ENCODE results near the gene TNNT3.

The TNNT3 gene

DNA sequence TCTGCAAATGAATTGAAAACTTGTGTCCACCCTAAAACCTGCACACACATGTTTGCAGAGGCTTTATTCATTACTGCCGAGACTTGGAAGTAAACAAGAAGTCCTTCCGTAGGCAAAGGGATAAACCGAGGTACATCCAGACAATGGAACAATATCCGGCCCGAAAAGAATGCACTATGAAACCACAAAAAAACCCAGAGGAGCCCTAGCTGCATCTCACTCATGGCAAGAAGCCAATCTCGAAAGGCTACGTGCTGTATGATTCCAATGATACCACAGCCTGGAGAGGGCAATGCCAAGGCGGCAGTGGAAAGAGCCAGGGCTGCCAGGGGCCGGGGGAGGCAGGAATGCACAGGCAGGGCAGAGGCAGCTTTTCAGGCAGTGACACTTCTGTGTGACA is 24.5 kb downstream of the TNNT3 start:
- no peak for TF ChIP-seq SPI1 (IDR thresholded peaks at IDR 0.05; ENCODE audit: borderline replicate concordance, low read depth)
- TF ChIP-seq, protein P1, sequence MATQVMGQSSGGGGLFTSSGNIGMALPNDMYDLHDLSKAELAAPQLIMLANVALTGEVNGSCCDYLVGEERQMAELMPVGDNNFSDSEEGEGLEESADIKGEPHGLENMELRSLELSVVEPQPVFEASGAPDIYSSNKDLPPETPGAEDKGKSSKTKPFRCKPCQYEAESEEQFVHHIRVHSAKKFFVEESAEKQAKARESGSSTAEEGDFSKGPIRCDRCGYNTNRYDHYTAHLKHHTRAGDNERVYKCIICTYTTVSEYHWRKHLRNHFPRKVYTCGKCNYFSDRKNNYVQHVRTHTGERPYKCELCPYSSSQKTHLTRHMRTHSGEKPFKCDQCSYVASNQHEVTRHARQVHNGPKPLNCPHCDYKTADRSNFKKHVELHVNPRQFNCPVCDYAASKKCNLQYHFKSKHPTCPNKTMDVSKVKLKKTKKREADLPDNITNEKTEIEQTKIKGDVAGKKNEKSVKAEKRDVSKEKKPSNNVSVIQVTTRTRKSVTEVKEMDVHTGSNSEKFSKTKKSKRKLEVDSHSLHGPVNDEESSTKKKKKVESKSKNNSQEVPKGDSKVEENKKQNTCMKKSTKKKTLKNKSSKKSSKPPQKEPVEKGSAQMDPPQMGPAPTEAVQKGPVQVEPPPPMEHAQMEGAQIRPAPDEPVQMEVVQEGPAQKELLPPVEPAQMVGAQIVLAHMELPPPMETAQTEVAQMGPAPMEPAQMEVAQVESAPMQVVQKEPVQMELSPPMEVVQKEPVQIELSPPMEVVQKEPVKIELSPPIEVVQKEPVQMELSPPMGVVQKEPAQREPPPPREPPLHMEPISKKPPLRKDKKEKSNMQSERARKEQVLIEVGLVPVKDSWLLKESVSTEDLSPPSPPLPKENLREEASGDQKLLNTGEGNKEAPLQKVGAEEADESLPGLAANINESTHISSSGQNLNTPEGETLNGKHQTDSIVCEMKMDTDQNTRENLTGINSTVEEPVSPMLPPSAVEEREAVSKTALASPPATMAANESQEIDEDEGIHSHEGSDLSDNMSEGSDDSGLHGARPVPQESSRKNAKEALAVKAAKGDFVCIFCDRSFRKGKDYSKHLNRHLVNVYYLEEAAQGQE (IDR thresholded peaks at IDR 0.05; ENCODE audit: insufficient replicate concordance, low read depth) = no peak
- TF ChIP-seq, protein P2, sequence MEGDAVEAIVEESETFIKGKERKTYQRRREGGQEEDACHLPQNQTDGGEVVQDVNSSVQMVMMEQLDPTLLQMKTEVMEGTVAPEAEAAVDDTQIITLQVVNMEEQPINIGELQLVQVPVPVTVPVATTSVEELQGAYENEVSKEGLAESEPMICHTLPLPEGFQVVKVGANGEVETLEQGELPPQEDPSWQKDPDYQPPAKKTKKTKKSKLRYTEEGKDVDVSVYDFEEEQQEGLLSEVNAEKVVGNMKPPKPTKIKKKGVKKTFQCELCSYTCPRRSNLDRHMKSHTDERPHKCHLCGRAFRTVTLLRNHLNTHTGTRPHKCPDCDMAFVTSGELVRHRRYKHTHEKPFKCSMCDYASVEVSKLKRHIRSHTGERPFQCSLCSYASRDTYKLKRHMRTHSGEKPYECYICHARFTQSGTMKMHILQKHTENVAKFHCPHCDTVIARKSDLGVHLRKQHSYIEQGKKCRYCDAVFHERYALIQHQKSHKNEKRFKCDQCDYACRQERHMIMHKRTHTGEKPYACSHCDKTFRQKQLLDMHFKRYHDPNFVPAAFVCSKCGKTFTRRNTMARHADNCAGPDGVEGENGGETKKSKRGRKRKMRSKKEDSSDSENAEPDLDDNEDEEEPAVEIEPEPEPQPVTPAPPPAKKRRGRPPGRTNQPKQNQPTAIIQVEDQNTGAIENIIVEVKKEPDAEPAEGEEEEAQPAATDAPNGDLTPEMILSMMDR (IDR thresholded peaks at IDR 0.05; ENCODE audit: insufficient read depth, low read length) = no peak
- TF ChIP-seq GABPA (IDR thresholded peaks at IDR 0.05; ENCODE audit: low read depth) = no peak
- no peak for TF ChIP-seq POLR2AphosphoS5 (IDR thresholded peaks at IDR 0.05; ENCODE audit: low read depth)
- Histone ChIP-seq H3K27ac (replicated peaks) (no peak overlapping the region), H3K27me3 (ENCODE audit: insufficient read depth, poor library complexity, severe bottlenecking) (no peaks in the 10 kb centered on the region), H3K4me3 (replicated peaks; ENCODE audit: insufficient read depth, low read length) (no peak overlapping the region)
- no peak for DNase-seq (ENCODE audit: low read depth in 1 of 2, low spot score in 1 of 2)

DNA sequence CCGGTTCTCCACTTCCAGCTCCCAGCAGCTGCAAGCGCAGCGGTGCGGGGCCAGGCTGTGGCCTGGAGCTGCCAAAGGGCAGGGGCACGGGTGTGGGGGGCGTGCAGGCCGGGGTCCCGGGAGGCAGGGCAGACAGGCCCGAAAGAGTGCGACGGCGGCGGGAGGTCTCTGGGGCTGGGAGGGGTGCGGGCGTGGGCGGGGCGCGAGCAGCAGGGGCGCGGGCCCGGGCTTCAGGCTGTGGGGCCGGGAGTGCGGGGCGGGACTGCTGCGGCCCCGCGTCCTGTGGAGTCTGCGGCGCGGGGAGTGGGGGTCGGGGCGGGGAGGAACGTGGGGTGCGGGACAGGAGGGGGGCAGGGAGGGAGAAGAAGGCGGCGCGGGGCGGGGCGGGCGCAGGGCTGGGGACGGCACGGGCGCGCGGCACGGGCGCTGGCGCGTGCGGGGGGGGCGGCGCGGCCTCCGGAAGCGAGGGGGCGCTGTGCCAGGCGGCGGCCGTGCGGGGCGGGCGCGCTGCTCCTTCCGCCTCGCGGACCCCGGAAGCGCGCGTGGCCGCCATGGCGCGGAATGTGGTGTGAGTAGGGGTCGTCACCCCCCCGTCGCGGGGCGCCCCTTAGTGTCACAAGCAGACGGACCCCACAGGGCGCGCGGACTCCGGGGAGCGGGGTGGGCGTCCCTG is 27.4 kb downstream of the TNNT3 start, which contains the start of gene MRPL23:
Gene MRPL23 (plus strand): TSS at position 521 of the 673 bp plus-strand sequence. CDS start 31 bp downstream, at position 552.
- H3K27ac ChIP-seq (replicated peaks) = no peak within 1 kb of the TSS
- H3K4me3 ChIP-seq (replicated peaks; ENCODE audit: insufficient read depth, low read length) = no peak within 1 kb of the TSS
- DNase-seq (ENCODE audit: low read depth in 1 of 2, low spot score in 1 of 2) = peak in 1 of 2 experiments; percentile 0
- TF ChIP-seq SPI1 (IDR thresholded peaks at IDR 0.05; ENCODE audit: borderline replicate concordance, low read depth) (no peak), GABPA (IDR thresholded peaks at IDR 0.05; ENCODE audit: low read depth) (no peak), POLR2AphosphoS5 (IDR thresholded peaks at IDR 0.05; ENCODE audit: low read depth) (no peak)
- TF ChIP-seq, protein P2 (IDR thresholded peaks at IDR 0.05; ENCODE audit: insufficient read depth, low read length) = no peak
- TF ChIP-seq, protein P1 (IDR thresholded peaks at IDR 0.05; ENCODE audit: insufficient replicate concordance, low read depth) = no peak
- H3K27me3 ChIP-seq (ENCODE audit: insufficient read depth, poor library complexity, severe bottlenecking) = no peaks in the 10 kb centered on the region

DNA sequence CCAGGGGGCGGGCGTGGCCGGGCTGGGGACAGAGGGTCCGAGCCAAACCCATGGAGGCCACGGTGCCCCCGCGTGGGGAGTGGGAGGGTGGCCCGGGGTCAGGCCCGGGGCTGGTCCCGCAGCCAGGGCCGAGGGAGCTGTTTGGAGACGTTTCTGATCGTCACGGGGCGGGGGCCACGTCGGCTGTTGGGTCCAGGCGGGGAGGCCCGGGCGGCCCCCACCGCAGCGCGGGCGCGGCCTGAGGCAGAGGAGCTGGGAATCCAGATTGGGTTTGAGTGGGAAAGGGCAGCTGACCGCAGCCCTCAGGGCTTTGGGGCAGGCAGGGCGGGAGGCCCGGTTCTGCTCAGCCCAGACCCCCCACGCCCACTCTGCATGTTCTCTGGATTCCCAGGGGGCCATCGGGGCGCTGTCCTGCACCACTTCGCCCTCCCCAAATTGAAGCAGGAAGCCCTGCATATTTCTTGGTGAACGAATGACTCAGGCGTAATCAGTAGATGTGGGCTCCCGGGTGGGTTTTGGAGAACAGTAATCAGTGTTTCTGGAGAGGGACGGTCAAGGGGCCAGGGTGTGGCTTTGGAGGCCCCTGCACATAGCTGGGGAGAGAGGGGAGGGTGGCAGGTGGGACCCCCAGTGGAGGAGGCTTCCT is 28.2 kb downstream of the TNNT3 start:
- Histone ChIP-seq H3K27ac (replicated peaks) (no peak overlapping the region), H3K27me3 (ENCODE audit: insufficient read depth, poor library complexity, severe bottlenecking) (no peaks in the 10 kb centered on the region), H3K4me3 (replicated peaks; ENCODE audit: insufficient read depth, low read length) (no peak overlapping the region)
- TF ChIP-seq GABPA (IDR thresholded peaks at IDR 0.05; ENCODE audit: low read depth) (no peak), SPI1 (IDR thresholded peaks at IDR 0.05; ENCODE audit: borderline replicate concordance, low read depth) (no peak), POLR2AphosphoS5 (IDR thresholded peaks at IDR 0.05; ENCODE audit: low read depth) (no peak)
- TF ChIP-seq, protein P1 (IDR thresholded peaks at IDR 0.05; ENCODE audit: insufficient replicate concordance, low read depth) = no peak
- TF ChIP-seq, protein P2 (IDR thresholded peaks at IDR 0.05; ENCODE audit: insufficient read depth, low read length) = no peak
- DNase-seq (ENCODE audit: low read depth in 1 of 2, low spot score in 1 of 2) = no peak
